ENCODE measurements around the gene ZBTB20.

ZBTB20 gene

DNA sequence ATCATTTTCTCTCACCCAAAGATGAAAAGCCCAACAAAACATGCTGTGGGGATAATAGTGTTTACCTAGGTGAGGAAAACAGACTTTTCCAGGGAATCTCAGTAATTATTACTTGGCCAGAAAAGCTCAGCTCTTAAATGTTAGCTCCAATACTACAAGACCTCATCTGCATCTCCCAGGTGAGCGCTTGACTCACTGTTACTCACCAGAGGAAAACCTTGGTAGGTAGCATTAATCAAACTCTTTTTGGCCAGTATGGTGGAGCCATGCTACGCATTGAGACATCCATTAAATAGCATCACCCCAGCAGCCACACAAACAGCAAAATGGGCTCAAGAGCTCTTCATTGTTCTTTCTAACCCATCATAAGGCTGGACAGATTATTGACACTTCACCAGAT lies 754.3 kb downstream of the ZBTB20 start:
- no peak for DNase-seq

DNA sequence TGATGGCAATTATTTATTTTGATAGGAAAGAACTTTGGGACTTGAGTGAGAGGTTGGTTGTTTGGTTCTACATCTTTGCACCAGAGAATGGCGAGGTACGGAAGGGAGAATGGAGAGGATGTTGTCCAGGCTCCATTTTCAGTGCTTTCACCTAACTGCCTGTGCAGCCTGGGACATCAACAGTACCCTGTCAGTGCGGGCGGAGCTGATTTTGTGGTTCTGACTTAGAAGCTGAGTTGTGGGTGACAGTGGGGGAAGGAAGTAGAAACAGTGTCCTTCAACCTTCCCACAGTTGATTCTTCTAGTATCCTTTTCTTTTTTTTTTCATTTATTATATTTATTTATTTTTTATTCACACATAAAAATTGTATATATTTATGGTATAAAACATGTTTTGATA lies 757.9 kb downstream of the ZBTB20 start:
- no peak for DNase-seq

DNA sequence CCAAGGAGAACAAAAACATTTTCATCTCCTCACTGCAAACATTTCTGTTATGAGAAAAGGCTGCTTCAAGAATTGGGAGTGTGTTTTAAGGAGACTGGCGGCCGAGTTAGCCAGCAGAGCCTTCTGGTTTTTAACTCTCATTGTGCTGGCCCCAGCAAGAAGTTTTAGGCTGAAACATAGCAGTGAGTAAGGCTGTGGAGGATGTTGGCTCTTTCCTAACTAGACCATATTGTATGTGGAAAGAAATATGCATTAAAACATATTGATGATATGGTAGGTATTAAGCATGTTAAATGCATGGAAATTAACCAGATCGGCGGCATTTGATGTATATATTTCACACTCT lies 762.6 kb downstream of the ZBTB20 start:
- no peak for DNase-seq

GRCh38 chr3:114383875-114384557 lies 763.1 kb downstream of the ZBTB20 start:
- peak; percentile 85 for DNase-seq

- DNase-seq: peak; percentile 92
These were observed 766.8 kb downstream of the ZBTB20 start for GRCh38 chr3:114380233-114380651.

- no peak for DNase-seq
These were observed 767.8 kb downstream of the ZBTB20 start for GRCh38 chr3:114379266-114379665.

DNA sequence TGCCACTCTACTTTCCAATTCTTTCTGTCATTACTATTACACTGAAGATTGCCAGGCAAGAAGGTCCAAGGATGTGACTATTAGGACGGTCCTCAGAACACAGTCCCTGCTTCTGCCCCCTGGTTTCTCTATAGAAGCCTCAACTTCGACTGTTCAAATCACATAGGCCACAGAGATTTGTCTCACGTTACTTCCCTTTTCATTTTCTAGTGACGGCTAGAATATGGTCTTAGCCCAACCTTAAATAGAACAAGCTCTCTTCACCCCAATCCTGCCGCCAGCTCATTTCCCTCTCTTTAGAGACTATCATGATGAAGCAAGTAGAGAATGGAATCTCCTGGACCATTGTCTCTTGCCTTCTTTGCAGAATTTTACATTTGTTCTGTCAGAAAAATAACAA lies 768.3 kb downstream of the ZBTB20 start:
- DNase-seq: no peak

DNA sequence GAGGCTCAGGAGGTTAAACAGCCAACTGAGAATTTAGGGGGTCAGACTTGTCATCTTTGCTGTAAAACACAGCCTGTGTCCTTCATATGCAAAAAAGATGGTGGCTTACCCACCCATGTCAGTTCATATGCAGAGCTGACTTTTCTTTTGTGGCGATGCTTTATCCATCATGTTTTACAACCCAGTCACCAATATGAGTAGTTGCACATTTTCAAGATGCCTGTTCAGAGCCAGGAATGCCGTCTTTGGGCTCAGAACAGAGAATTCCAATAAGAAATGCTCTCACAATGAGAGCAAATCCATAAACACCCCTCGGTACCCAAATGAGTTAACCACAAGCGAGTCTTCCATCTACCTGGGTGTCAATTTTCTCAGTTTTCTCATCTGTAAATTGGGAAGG lies 769.7 kb downstream of the ZBTB20 start:
- DNase-seq: no peak

DNA sequence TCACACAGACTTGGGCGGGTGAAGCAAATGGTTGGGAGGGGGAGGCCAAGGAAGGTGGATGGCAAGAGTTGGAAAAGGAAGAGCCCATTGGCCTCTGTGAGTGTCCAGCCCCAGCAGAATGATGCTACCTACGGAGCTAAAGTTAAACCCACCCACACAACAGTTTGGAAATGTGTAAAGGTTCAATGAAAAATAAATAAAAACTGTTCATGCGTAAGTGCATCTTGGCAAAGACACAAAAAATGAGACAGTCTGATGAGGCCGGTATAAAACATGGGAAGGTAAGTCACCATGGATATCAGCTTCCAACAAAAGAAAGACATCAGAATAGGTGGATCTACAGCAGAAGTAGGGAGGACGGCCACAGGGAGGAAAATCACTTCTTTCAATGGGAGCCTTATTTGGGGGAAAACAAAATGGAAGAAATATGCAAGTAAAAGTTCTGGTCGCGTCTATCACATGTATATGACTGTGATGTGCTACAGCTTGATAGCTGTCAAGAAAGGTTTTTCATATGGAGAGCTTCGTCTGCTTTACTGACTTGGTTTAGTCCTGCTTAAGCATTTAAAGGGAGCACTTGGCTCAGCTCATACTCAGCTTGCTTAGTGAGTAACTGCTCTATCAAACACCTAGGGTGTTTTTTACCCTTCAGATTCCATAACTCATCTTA lies 770.4 kb downstream of the ZBTB20 start:
- no peak for DNase-seq

DNA sequence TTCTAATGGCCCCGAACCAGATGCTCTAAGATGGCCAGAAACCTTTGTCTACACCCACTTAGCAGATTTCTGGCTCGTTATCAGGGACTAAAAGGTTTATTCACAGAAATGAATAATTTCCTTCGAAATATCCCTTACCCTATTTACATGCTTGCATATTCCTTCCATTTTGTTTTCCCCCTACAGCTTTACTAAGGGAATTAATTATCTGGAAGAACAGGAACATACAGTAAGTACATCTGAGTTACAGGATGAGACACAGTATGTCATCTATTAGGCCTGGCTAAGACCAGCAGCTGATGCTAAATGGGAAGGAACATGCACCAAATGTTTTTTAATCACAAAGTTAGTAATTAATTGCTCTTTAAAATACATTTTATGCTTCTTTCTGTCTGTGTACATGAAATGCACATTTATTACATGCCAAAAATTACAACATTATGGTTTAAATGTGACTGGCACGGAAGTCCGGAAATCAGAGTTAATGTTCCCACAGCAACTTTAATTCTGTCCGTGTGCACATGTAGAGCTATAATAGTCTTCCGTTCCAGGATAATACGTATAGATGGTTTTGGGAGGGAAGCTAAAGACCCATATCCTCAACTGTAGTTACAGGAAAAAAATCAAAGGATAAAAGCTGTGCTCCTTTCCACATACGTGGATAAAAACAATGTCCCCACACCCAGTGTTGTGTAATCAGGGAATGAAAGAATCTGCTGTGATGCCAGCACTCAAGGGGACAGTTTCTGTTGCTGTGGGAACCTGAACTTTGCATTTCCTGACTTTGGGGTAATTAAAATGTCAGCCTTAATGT lies 771.3 kb downstream of the ZBTB20 start:
- DNase-seq: no peak

DNA sequence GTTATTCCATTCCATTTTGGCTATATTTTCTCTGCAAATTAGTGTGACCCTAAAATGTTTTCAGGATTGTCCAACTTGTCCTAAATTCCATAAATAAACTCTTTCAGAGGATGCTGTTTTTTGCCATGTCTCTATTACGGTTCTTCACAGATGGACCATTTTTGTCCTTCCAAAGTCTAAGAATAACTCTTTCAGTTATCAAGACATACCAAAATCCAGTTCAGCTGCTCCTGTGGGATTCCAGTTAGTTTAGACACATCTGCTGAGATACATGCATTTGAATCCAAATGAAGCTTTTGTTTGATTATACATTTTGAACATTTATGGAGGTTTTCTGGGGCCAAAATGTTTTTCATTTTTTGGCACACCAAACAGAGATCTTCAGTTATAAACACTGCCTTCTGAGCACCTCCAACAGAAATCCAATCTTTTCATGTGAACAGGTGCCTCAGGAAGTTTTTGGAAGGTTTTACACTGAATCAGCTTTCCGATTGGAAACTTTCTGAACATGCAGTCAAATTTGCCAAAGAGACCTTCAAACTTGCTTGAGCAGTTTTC lies 772.6 kb downstream of the ZBTB20 start:
- no peak for DNase-seq

- DNase-seq: no peak
These were observed 776.4 kb downstream of the ZBTB20 start for GRCh38 chr3:114370537-114371174.

DNA sequence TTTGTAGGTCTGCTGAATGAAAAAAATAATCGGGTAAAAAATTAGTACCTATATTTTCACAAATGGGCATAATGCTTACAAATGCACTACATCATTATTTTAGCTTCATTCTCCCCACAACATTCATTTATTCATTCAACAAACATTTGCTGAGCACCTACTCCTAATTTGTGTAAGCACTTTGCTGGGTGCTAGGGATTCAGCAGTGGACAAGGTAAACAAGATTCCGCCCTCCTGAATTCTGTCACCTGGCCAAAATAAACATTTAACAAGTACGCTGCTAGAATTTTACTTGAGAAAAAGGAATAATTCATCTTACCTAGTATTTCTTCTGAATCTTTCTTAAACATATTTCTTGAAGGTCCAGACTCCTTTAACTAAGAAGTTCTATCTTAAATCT lies 781.2 kb downstream of the ZBTB20 start:
- DNase-seq: no peak

DNA sequence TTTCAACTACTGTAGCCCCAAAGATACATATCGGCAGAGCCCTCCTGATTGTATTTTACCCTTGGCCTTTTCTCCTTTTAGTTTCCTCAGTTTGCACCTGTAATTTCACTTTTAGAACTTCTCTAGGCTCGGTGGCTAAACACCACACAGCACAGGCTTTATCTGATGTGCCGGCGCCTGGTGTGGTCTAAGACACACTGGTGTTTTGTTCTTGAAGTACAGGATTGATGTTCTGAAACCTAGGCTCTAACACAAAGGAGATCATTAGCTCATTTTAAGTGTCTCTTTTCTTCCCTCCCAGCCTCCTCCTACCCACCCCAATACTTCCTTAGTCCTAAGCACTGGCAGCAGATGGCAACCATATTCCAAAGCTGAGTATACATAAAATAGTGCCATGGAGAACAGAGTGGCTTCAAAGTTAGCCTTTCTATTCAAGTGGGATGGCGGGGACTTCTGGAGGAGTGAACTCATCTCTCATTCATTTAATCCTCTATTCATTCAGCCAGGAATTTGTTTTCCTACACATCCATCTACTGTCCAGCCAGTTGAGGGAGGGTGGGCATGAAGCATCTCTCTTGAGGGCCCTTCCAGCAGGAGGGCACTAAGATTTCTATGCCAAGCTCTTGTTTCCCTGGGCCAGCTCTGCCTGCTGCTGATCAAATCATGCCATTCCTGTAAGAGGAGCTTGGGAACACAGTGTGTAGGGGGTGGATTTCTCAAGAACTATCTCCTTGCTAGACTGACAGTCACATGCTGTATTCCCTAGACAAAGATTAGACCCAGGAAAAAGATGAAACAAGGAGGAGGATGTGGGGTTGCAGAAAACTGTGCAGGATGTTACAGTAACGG lies 782.1 kb downstream of the ZBTB20 start:
- no peak for DNase-seq

DNA sequence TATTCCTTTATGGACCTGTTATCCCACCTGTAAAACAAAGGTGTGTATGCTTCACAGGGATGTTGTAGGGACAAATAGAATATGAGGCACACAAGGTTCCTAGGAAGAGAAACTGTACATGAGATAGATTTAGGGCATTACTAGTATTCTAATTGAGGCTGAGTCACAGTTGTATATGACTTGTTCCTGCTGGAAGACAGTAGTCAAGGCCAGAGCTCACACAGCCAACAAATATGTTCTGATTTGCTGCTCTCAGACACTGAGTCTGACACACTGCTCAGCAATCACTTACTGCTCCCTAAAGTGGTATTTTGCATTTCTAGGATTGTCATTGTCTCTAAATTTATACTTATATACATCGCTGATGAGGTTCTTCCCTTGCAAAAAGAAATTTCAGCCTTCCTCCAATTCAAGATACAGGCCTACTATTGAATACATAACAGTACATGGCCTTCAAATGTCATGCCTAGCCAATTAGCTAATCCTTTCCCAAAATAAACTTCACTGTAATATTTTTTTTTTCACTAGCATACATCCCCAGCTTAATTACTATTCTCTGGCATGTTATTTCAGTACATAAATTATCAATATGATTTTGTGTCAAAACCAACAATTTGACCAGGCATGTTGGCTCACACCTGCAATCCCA lies 783.4 kb downstream of the ZBTB20 start:
- DNase-seq: no peak

- DNase-seq: no peak
These were observed 784.3 kb downstream of the ZBTB20 start for GRCh38 chr3:114362815-114363214.

- no peak for DNase-seq
These were observed 785.7 kb downstream of the ZBTB20 start for GRCh38 chr3:114361391-114361790.

- no peak for DNase-seq
These were observed 790.6 kb downstream of the ZBTB20 start for GRCh38 chr3:114356525-114356924.

DNA sequence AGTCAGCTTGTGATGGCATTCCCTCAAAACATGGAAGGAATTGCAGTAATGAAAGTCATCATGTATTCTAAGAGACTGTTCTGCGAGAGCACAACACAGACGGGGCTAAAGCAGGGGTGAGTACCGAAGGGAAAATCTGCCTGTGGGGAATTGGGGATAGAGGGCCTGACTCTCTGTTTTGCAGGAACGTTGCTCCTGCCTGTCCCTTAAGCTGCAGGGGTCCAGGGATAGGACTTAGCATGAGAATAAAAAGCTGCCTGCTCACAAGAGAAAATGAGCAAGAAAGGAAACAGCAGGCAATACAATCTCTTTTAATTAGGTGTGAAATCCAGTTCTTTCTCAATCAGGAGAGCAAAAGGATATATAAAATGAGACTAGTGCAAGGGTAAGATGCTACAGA lies 791.0 kb downstream of the ZBTB20 start:
- DNase-seq: no peak

- DNase-seq: no peak
These were observed 791.4 kb downstream of the ZBTB20 start for GRCh38 chr3:114355653-114356052.

DNA sequence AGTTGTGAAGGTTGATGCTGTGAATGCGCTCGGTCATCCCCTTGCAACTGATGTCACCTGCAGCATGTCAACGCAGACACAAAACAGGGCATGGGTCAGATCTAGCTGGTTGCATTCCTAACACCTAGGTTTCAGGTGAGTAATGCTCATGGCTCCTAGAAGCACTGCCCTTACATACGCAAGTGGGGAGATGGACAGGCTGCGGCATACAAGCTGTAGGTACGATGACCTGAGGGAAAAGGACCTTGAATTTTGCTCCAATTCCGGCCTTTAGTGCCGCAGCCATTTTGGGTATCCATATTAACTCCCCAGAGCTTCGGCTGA lies 795.3 kb downstream of the ZBTB20 start:
- peak; percentile 77 for DNase-seq
